Gastroesophageal sphincter (tissue), 4 donors: ENCODE results near the gene RIMOC1. TPM values are rescaled to one million over a fixed set of nuclear protein-coding genes. Genes with fewer than 3 reads are reported as not detected.

Experiments used
- ATAC-seq: fragments of 150-250 bp; one replicate; pipeline ENCODE4 v1.9.1; 2016; ENCODE audit warnings: mild to moderate bottlenecking, moderate library complexity
- H3K27ac ChIP-seq, 4 donors: fragments of 200-600 bp; sonication (generic) in 3 of 4; 1 replicate in 3 of 4; 2 replicates in 1 of 4; pipeline ENCODE4 v1.5.1; 2016 to 2019
- H3K27me3 ChIP-seq: fragments of 200-600 bp; sonication (generic); one replicate; pipeline ENCODE4 v1.5.1; 2019
- H3K36me3 ChIP-seq, 2 donors: fragments of 200-600 bp; sonication (generic); one replicate each; pipeline ENCODE4 v1.5.1; 2019; ENCODE audit warnings: control low read depth in 1 of 2
- H3K4me1 ChIP-seq, 3 donors: fragments of 200-600 bp; sonication (generic); 1 replicate in 2 of 3; 2 replicates in 1 of 3; pipeline ENCODE4 v1.5.1; 2016 to 2019; ENCODE audit warnings: control low read depth in 2 of 3
- H3K4me3 ChIP-seq, 2 donors: fragments of 200-600 bp; sonication (generic); one replicate each; pipeline ENCODE4 v1.5.1; 2019; ENCODE audit warnings: mild to moderate bottlenecking in 1 of 2, moderate library complexity in 1 of 2
- H3K9me3 ChIP-seq, 3 donors: fragments of 200-600 bp; sonication (generic); one replicate each; pipeline ENCODE4 v1.5.1; 2017 to 2019; ENCODE audit warnings: control low read depth in 2 of 3
- EP300 ChIP-seq: sonication (generic); formaldehyde crosslinking; IDR thresholded peaks from one replicate; pipeline ENCODE4 v1.6.1; 2017; ENCODE audit warnings: antibody characterized with exemption, mild to moderate bottlenecking
- POLR2A ChIP-seq, 2 donors: fragments of 450-650 bp; IDR thresholded peaks; one replicate each; pipeline ENCODE4 v1.6.1; 2017; ENCODE audit warnings: antibody characterized with exemption in 2 of 2, mild to moderate bottlenecking in 2 of 2, moderate library complexity in 1 of 2
- POLR2AphosphoS5 ChIP-seq: sonication (generic); formaldehyde crosslinking; IDR thresholded peaks from one replicate; pipeline ENCODE4 v1.6.1; 2017; ENCODE audit warnings: antibody characterized with exemption
- WGBS, 2 donors: methylation state at CpG; one replicate each; pipeline ENCODE4 v1.1.5; 2018; ENCODE audit warnings: low coverage in 1 of 2; 5-methylcytosine and 5-hydroxymethylcytosine counted together
- total RNA-seq, 4 donors: library from RNA; depleted of rRNA; stranded (reverse); fragments of >200 nt; gene quantifications; one replicate each; pipeline ENCODE4 v1.1.0, GENCODE V29; 2016
- TF ChIP-seq, protein P1 (sequence below), 4 experiments: fragments of 200-600 bp in 2 of 4; fragments of 450-650 bp in 2 of 4; sonication (generic) in 1 of 4; IDR thresholded peaks; one replicate each; pipeline ENCODE4 v1.5.1; 2017 to 2019; ENCODE audit warnings: antibody characterized with exemption in 4 of 4, mild to moderate bottlenecking in 2 of 4, moderate library complexity in 2 of 4

The RIMOC1 gene
- total RNA-seq, 4 donors from 2014 or later: 21.7 to 26.3 (median 24.1) TPM

DNA sequence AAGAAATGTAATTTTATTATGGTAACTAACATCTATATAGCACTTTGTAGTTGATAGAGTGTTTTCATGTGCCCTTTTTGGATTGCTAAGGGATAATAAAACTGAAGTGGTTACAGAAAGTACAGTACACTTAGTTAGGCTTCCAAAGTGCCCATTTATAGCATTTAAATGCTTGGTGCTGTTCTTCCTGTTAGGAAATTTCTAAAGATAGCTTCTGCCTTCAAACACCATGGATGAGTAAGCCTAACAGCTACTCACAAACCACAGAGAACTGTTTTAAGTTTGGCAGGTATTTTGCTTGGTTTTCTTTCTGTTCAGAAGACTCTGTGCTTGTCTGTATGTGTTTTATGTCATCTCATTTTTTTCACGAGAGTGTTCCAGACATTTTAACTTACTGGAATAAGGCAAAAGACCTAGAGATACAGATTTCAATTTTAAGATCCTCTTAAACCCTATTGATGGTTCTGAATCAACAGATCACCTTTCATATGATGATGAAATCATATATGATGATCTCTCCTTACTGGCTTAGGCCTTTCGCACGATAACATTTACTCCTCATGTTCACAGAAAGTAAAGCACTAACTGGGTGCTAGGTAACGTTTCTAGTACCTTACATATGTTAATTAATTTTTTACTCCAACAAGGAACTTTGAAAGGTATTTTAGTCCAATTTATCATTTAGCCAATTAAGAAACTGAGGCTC is 4.4 kb downstream of the RIMOC1 start:
- Histone ChIP-seq H3K9me3 (no peaks in the 10 kb centered on the region), H3K27me3 (no peaks in the 10 kb centered on the region), H3K27ac (peak overlapping the region in 3 of 4 donors; percentile 39 to 62 (median 49)), H3K4me3 (no peak overlapping the region), H3K36me3 (peaks cover 9 to 69% of the 10 kb centered on the region in 2 donors), H3K4me1 (peaks cover 5 to 50% (median 8%) of the 10 kb centered on the region in 3 donors)
- TF ChIP-seq POLR2AphosphoS5 (peak; percentile 42), EP300 (no peak)
- 62 to 73% methylated on average over 4 of the region's 4 CpGs for WGBS, 2 donors
- ATAC-seq: no peak

DNA sequence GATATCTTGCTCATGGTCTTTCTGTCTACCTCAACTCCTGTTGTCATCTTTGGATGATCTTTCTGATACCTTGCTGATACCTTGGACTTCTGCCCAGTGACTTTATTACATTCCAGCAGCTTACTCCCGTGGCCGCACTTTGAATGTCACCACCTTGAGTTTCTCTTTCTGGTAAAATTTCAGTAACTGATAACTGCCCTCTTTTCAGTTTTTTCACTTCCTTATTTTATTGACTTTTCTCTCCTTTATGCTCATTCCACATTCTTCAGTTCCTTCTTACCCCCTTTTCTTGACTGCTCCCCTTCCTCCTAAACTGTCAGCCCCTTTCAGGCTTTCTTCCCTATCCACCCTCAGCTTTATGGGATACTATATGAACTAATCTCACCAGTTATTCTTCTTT is 14.0 kb downstream of the RIMOC1 start:
- H3K36me3 ChIP-seq: peaks cover 12 to 91% of the 10 kb centered on the region in 2 donors
- H3K27me3 ChIP-seq: no peaks in the 10 kb centered on the region
- no peak overlapping the region for H3K27ac ChIP-seq
- no peaks in the 10 kb centered on the region for H3K4me1 ChIP-seq
- TF ChIP-seq EP300 (no peak), POLR2AphosphoS5 (no peak), POLR2A (IDR thresholded peaks at IDR 0.05) (no peak)
- TF ChIP-seq, protein P1, sequence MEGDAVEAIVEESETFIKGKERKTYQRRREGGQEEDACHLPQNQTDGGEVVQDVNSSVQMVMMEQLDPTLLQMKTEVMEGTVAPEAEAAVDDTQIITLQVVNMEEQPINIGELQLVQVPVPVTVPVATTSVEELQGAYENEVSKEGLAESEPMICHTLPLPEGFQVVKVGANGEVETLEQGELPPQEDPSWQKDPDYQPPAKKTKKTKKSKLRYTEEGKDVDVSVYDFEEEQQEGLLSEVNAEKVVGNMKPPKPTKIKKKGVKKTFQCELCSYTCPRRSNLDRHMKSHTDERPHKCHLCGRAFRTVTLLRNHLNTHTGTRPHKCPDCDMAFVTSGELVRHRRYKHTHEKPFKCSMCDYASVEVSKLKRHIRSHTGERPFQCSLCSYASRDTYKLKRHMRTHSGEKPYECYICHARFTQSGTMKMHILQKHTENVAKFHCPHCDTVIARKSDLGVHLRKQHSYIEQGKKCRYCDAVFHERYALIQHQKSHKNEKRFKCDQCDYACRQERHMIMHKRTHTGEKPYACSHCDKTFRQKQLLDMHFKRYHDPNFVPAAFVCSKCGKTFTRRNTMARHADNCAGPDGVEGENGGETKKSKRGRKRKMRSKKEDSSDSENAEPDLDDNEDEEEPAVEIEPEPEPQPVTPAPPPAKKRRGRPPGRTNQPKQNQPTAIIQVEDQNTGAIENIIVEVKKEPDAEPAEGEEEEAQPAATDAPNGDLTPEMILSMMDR (IDR thresholded peaks at IDR 0.05): no peak
- 77% methylated on average over 2 of the region's 2 CpGs; no CpG with 5 or more reads in 1 of the 2 donors for WGBS, 2 donors
- ATAC-seq: no peak
- H3K9me3 ChIP-seq: no peaks in the 10 kb centered on the region
- H3K4me3 ChIP-seq: no peak overlapping the region

DNA sequence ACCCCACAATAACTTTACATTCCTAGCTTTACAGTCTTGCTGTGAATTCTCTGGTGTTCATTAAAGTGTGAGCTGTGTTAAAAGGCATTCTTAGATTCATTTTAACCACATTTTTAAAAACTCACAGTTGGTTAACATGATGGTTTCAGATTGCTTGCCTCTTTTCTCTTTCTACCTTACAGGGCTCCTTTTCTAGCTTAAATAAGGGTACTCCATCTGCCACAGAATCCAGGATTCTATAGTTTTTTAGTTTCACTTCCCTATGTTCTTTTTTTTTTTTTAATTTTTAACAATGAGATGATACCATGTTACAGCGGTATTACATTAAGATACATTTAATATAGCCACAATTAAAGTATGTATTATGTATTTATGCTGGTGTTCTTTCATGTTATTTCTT is 17.0 kb downstream of the RIMOC1 start:
- WGBS, 2 donors: 100% methylated on average over 1 of the region's 1 CpG
- no peak overlapping the region for H3K4me3 ChIP-seq
- peaks cover 0 to 15% (median 2%) of the 10 kb centered on the region in 3 donors for H3K4me1 ChIP-seq
- no peak overlapping the region for H3K27ac ChIP-seq
- H3K36me3 ChIP-seq: peaks cover 12 to 60% of the 10 kb centered on the region in 2 donors
- H3K9me3 ChIP-seq: no peaks in the 10 kb centered on the region
- TF ChIP-seq, protein P1 (IDR thresholded peaks at IDR 0.05): no peak
- TF ChIP-seq EP300 (no peak), POLR2AphosphoS5 (no peak), POLR2A (IDR thresholded peaks at IDR 0.05) (no peak)
- H3K27me3 ChIP-seq: no peaks in the 10 kb centered on the region
- no peak for ATAC-seq

DNA sequence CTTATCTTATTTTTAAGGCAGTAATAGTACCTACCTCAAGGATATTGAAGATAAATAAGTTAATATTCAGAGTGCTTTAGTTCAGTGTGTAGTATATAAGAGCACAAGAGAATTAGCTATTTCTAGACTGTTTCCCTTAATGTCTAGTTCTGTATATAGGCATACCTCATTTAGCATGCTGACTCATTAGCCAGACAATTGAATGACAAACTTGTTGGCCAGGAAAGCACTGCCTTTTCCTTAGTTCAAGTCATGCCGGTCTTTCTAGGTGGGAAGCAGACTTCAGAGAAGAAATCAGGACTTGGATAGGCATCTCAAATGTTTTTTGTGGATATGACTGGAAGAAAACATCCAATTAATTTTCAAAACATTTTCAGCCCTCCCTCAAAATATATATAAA is 17.7 kb downstream of the RIMOC1 start:
- Histone ChIP-seq H3K4me3 (no peak overlapping the region), H3K4me1 (peaks cover 0 to 18% (median 2%) of the 10 kb centered on the region in 3 donors), H3K27ac (no peak overlapping the region), H3K36me3 (peaks cover 11 to 53% of the 10 kb centered on the region in 2 donors), H3K9me3 (no peaks in the 10 kb centered on the region), H3K27me3 (no peaks in the 10 kb centered on the region)
- no peak for ATAC-seq
- WGBS, 2 donors: 70 to 71% methylated on average over 1 of the region's 1 CpG
- TF ChIP-seq EP300 (no peak), POLR2A (IDR thresholded peaks at IDR 0.05) (no peak)

DNA sequence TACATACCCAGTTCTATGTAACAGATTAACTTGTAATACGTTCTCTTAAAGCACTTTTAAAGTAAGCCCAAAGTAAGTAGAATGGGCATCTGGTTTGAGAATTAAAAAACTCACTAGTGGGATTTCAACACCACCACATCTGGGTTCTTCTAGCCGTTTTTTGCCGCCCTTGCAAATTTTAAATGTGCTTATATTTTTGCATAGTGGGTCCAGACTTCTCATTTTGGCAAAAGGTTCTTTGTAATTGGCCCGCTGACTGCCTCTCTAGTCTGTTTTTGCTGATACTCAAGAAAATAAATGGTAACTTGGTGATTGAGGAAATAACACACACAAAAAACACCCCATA is 20.4 kb downstream of the RIMOC1 start:
- Histone ChIP-seq H3K27me3 (no peaks in the 10 kb centered on the region), H3K27ac (peak overlapping the region; percentile 83 to 97 (median 92)), H3K9me3 (no peaks in the 10 kb centered on the region), H3K4me1 (peaks cover 0 to 18% (median 2%) of the 10 kb centered on the region in 3 donors), H3K36me3 (peaks cover 0 to 28% of the 10 kb centered on the region in 2 donors), H3K4me3 (peak overlapping the region; percentile 60 to 84)
- no peak for ATAC-seq
- WGBS, 2 donors: 61 to 74% methylated on average over 4 of the region's 4 CpGs
- TF ChIP-seq, protein P1 (IDR thresholded peaks at IDR 0.05): no peak
- TF ChIP-seq POLR2A (IDR thresholded peaks at IDR 0.05) (no peak), EP300 (no peak), POLR2AphosphoS5 (no peak)
